GM12891 (cell line): Measurements from ENCODE around the gene MEPCE.

Experiments used
- POLR2A ChIP-seq: IDR thresholded peaks from 2 replicates; pipeline ENCODE4 v1.6.1; 2011; ENCODE audit warnings: low read depth, low read length, control low read depth
- POLR2AphosphoS5 ChIP-seq: IDR thresholded peaks from 2 replicates; pipeline ENCODE4 v1.6.1; 2011; ENCODE audit warnings: low read depth, low read length, control low read depth
- POU2F2 ChIP-seq: IDR thresholded peaks from 2 replicates; pipeline ENCODE4 v1.6.1; 2011; ENCODE audit warnings: low read depth, mild to moderate bottlenecking, control low read depth, low read length, moderate library complexity
- TAF1 ChIP-seq: IDR thresholded peaks from 2 replicates; pipeline ENCODE4 v1.6.1; 2011; ENCODE audit warnings: low read depth, low read length, control low read depth

GRCh38 chr7:100472854-100473499, 43.3 kb downstream of the MEPCE start:
- TF ChIP-seq POLR2AphosphoS5 (no peak), POLR2A (no peak), POU2F2 (no peak), TAF1 (no peak)
